DOHH2 (cell line): ENCODE measurements around the gene ADAM19.

Source experiments
- H3F3A ChIP-seq: fragments of 200-600 bp; sonication (generic), shearing (Covaris generic); 2 replicates; pipeline ENCODE4 v1.6.0; 2016; ENCODE audit warnings: antibody characterized with exemption, mild to moderate bottlenecking; ENCODE audit not compliant: control insufficient read depth, insufficient read depth
- H3K27ac ChIP-seq: fragments of 200-600 bp; sonication (generic); 2 replicates; pipeline ENCODE4 v1.5.1; 2014; ENCODE audit warnings: low read depth, mild to moderate bottlenecking, low read length, moderate library complexity
- H3K27me3 ChIP-seq: fragments of 200-600 bp; sonication (generic); 2 replicates; pipeline ENCODE4 v1.6.1; 2014; ENCODE audit warnings: mild to moderate bottlenecking, low read length, mixed read lengths; ENCODE audit not compliant: control insufficient read depth
- H3K36me3 ChIP-seq: fragments of 200-600 bp; sonication (generic); 2 replicates; pipeline ENCODE4 v1.6.1; 2014; ENCODE audit warnings: mild to moderate bottlenecking, low read length, moderate library complexity, mixed read lengths; ENCODE audit not compliant: control insufficient read depth
- H3K4me1 ChIP-seq: fragments of 200-600 bp; sonication (generic); 2 replicates; pipeline ENCODE4 v1.6.1; 2014; ENCODE audit warnings: mild to moderate bottlenecking, low read length, mixed read lengths; ENCODE audit not compliant: control insufficient read depth
- H3K4me2 ChIP-seq: fragments of 200-600 bp; sonication (generic); 2 replicates; pipeline ENCODE4 v1.6.0; 2014; ENCODE audit warnings: mild to moderate bottlenecking, low read length, moderate library complexity
- H3K4me3 ChIP-seq: fragments of 200-600 bp; sonication (generic); 2 replicates; pipeline ENCODE4 v1.5.1; 2014; ENCODE audit warnings: mild to moderate bottlenecking, low read length, mixed read lengths
- H3K79me2 ChIP-seq: fragments of 200-600 bp; sonication (generic); 2 replicates; pipeline ENCODE4 v1.6.1; 2014; ENCODE audit warnings: mild to moderate bottlenecking, low read length, mixed read lengths; ENCODE audit not compliant: control insufficient read depth
- H3K9me2 ChIP-seq: fragments of 200-600 bp; sonication (generic); replicated peaks from 2 replicates; pipeline ENCODE4 v1.6.1; 2014; ENCODE audit warnings: mild to moderate bottlenecking, low read length, mixed read lengths; ENCODE audit not compliant: control insufficient read depth
- H3K9me3 ChIP-seq: fragments of 200-600 bp; sonication (generic); 2 replicates; pipeline ENCODE4 v1.6.1; 2014; ENCODE audit warnings: antibody characterized with exemption, low read length, mixed read lengths; ENCODE audit not compliant: control insufficient read depth, insufficient read depth
- H4K20me1 ChIP-seq: fragments of 200-600 bp; sonication (generic); 2 replicates; pipeline ENCODE4 v1.6.0; 2014; ENCODE audit warnings: low read depth, mild to moderate bottlenecking, antibody characterized with exemption, low read length, moderate library complexity; ENCODE audit not compliant: control insufficient read depth, insufficient read depth
- CTCF ChIP-seq: fragments of 200-600 bp; sonication (generic); IDR thresholded peaks from one replicate; pipeline ENCODE4 v1.5.1; 2014; ENCODE audit warnings: antibody characterized with exemption, mild to moderate bottlenecking, low read depth, low read length; ENCODE audit not compliant: poor library complexity, severe bottlenecking
- EZH2phosphoT487 ChIP-seq: fragments of 200-600 bp; sonication (generic); IDR thresholded peaks from 2 replicates; pipeline ENCODE4 v1.6.1; 2017; ENCODE audit warnings: borderline replicate concordance, mild to moderate bottlenecking, antibody characterized with exemption, low read length, moderate library complexity, mixed read lengths

ADAM19 gene

DNA sequence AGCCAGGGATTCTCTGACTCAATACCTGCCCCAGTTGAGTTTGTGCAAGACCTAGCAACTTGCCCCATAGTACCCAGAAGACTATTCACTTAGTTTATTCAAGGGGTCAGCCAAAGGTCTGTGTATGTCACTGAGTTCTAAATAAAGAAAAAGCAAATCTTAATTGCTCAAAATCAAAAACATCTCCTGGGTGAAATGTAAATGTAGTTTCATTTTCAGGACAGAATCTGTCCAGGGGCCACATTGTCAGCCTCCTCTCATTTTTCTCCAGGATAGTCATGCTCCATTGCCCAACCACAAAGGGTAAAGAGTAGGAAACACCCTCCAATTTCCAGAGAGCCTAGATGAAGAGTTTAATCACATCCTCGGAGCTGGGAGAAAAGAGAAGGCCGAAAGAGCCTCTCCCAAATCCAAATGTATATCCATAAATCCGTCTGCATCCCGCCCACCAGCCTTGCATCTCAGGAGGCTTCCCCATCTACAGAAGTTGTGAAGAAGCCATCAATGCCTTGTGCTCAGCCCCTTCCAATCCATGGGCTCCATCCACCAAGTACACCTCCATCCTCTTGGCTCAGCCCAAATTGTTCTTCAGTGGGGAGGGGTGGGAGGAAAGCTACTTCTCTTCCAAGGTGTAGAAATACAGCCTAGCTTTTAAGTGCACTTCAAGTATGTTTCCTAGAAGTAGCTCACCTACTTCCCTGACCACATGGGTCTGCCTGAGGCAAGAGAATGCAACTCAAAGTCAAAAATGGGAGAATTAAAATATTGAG is 26.9 kb downstream of the ADAM19 start:
- H3K27ac ChIP-seq: no peak overlapping the region
- no peaks in the 10 kb centered on the region for H3K9me2 ChIP-seq
- no peaks in the 10 kb centered on the region for H3K9me3 ChIP-seq
- H3K36me3 ChIP-seq: peaks cover 93% of the 10 kb centered on the region
- peak overlapping the region; percentile 24 for H3K4me2 ChIP-seq
- H4K20me1 ChIP-seq: peaks cover 15% of the 10 kb centered on the region; the same call in 1 of the 2 replicates
- peaks cover 90% of the 10 kb centered on the region for H3K4me1 ChIP-seq
- TF ChIP-seq CTCF (no peak), EZH2phosphoT487 (no peak)
- peaks cover 100% of the 10 kb centered on the region for H3K79me2 ChIP-seq
- 0 out of 2 replicates have a peak overlapping the region, but pooled peaks have one; percentile 5 for H3K4me3 ChIP-seq
- no peaks in the 10 kb centered on the region for H3K27me3 ChIP-seq
- H3F3A ChIP-seq: no peaks in the 10 kb centered on the region

- peak overlapping the region; percentile 24 for H3K4me2 ChIP-seq
- H4K20me1 ChIP-seq: peaks cover 15% of the 10 kb centered on the region; the same call in 1 of the 2 replicates
- H3K4me1 ChIP-seq: peaks cover 97% of the 10 kb centered on the region
- H3K27ac ChIP-seq: no peak overlapping the region
- H3K79me2 ChIP-seq: peaks cover 100% of the 10 kb centered on the region
- peaks cover 95% of the 10 kb centered on the region for H3K36me3 ChIP-seq
- H3F3A ChIP-seq: no peaks in the 10 kb centered on the region
- no peaks in the 10 kb centered on the region for H3K27me3 ChIP-seq
- 0 out of 2 replicates have a peak overlapping the region, but pooled peaks have one; percentile 5 for H3K4me3 ChIP-seq
- H3K9me3 ChIP-seq: no peaks in the 10 kb centered on the region
- TF ChIP-seq EZH2phosphoT487: no peak
- no peak for TF ChIP-seq CTCF
- no peaks in the 10 kb centered on the region for H3K9me2 ChIP-seq
Measured at GRCh38 chr5:157547941-157548512, 27.5 kb downstream of the ADAM19 start.

DNA sequence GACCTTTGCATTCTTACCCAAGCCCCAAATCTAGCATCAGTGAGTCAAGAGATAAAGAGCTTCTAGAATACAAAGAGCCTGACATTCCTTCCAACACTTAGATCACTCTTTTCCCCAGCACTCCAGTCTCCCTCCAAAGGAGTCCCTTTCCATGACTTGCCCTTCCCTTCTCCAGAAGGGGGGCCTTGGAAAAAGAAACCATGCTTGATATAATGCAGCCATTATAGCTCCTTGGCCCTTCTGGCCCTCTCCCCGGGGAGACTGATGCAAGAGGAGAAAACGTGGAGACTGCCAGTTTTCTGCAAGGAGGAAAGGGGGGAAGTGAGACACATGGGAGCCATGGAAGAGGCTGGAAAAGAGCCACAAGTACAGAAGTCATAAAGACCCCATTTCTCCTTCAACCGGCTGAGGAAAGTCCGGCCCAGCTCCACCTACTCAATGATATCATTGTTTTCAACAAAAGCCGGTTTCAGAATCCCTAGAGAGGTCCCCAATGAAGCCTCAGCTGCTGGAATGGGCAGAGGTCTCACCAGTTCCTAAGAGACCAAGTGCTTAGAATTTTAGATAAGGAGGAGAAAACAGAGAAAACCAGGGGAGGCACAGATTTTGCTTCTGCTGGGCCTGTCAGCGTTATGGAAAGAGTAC is 29.0 kb downstream of the ADAM19 start:
- TF ChIP-seq CTCF: no peak
- H3K4me3 ChIP-seq: no peak overlapping the region
- peaks cover 85% of the 10 kb centered on the region for H3K36me3 ChIP-seq
- H3K4me2 ChIP-seq: no peak overlapping the region
- no peak overlapping the region for H3K27ac ChIP-seq
- no peaks in the 10 kb centered on the region for H3K27me3 ChIP-seq
- H3K4me1 ChIP-seq: peaks cover 100% of the 10 kb centered on the region
- no peaks in the 10 kb centered on the region for H3F3A ChIP-seq
- H3K9me3 ChIP-seq: no peaks in the 10 kb centered on the region
- peaks cover 100% of the 10 kb centered on the region for H3K79me2 ChIP-seq
- no peaks in the 10 kb centered on the region for H3K9me2 ChIP-seq
- H4K20me1 ChIP-seq: peaks cover 21% of the 10 kb centered on the region
